ENCODE measurements around the gene ARMC2. TPM values are rescaled to one million over a fixed set of nuclear protein-coding genes. Genes with fewer than 3 reads are reported as not detected.

ARMC2 gene
- polyA plus RNA-seq, 1 of the 3 experiments (the other 2 are of a cell fraction): 2.4 TPM

- Histone ChIP-seq H3K36me3 (replicated peaks in 1 of 2; ENCODE audit: control insufficient read depth in 1 of 2, insufficient read depth in 2 of 2, low read length in 1 of 2) (no peaks in the 10 kb centered on the region), H3K4me2 (no peak overlapping the region), H3K27ac (ENCODE audit: low read depth in 2 of 2, low read length in 1 of 2) (no peak overlapping the region), H3K9me3 (no peaks in the 10 kb centered on the region), H4K20me1 (ENCODE audit: insufficient read depth) (no peaks in the 10 kb centered on the region), H3K27me3 (ENCODE audit: insufficient read depth) (no peaks in the 10 kb centered on the region), H3K79me2 (ENCODE audit: insufficient read depth) (no peaks in the 10 kb centered on the region), H3K9me2 (no peaks in the 10 kb centered on the region), H3K9ac (no peak overlapping the region), H2AFZ (ENCODE audit: low read depth) (no peak overlapping the region), H3F3A (replicated peaks; ENCODE audit: insufficient read depth) (no peaks in the 10 kb centered on the region), H3K4me3 (ENCODE audit: low read depth in 2 of 2, low read length in 1 of 2) (no peak overlapping the region), H3K4me1 (ENCODE audit: control insufficient read depth in 1 of 2, insufficient read depth in 2 of 2, low read depth in 1 of 2, low read length in 1 of 2) (no peaks in the 10 kb centered on the region)
- POLR2A ChIA-PET: no interaction called here
- no peak for TF ChIP-seq TEAD4 (IDR thresholded peaks at IDR 0.05; ENCODE audit: borderline replicate concordance, insufficient read depth)
- no peak for TF ChIP-seq ELF1 (IDR thresholded peaks at IDR 0.05)
- no peak for TF ChIP-seq SMC3 (IDR thresholded peaks at IDR 0.05; ENCODE audit: low read depth, low read length)
- no peak for TF ChIP-seq PBX3 (IDR thresholded peaks at IDR 0.05)
- TF ChIP-seq MEF2A (IDR thresholded peaks at IDR 0.05; ENCODE audit: borderline replicate concordance, low read depth): no peak
- TF ChIP-seq EZH2phosphoT487 (IDR thresholded peaks at IDR 0.05; ENCODE audit: borderline replicate concordance, low read depth): no peak
- no peak for TF ChIP-seq EP300 (IDR thresholded peaks at IDR 0.05; ENCODE audit: borderline replicate concordance in 1 of 2, low read depth in 1 of 2, low read length in 1 of 2)
- no peak for TF ChIP-seq RCOR1 (IDR thresholded peaks at IDR 0.05; ENCODE audit: low read length)
- WGBS (ENCODE audit: low lambda C conversion rate): 96% methylated on average over 7 of the region's 7 CpGs
- no peak for DNase-seq
- CTCF ChIA-PET: interaction anchor here (0.9 to 1.1 kb wide), 2 partner anchors 20 to 331 kb away, joined by 4 to 5 read pairs; no protein-coding TSS in a partner anchor
Observed at GRCh38 chr6:108873251-108873650, 25.0 kb downstream of the ARMC2 start.

- Histone ChIP-seq H3K4me1 (ENCODE audit: control insufficient read depth in 1 of 2, insufficient read depth in 2 of 2, low read depth in 1 of 2, low read length in 1 of 2) (no peaks in the 10 kb centered on the region), H3K27me3 (ENCODE audit: insufficient read depth) (no peaks in the 10 kb centered on the region), H3K27ac (ENCODE audit: low read depth in 2 of 2, low read length in 1 of 2) (no peak overlapping the region), H3K4me3 (ENCODE audit: low read depth in 2 of 2, low read length in 1 of 2) (no peak overlapping the region), H3K9ac (no peak overlapping the region), H2AFZ (ENCODE audit: low read depth) (no peak overlapping the region), H3F3A (replicated peaks; ENCODE audit: insufficient read depth) (no peaks in the 10 kb centered on the region), H3K4me2 (no peak overlapping the region), H3K36me3 (replicated peaks in 1 of 2; ENCODE audit: control insufficient read depth in 1 of 2, insufficient read depth in 2 of 2, low read length in 1 of 2) (no peaks in the 10 kb centered on the region), H4K20me1 (ENCODE audit: insufficient read depth) (no peaks in the 10 kb centered on the region), H3K79me2 (ENCODE audit: insufficient read depth) (no peaks in the 10 kb centered on the region), H3K9me2 (no peaks in the 10 kb centered on the region), H3K9me3 (no peaks in the 10 kb centered on the region)
- 92% methylated on average over 6 of the region's 6 CpGs for WGBS (ENCODE audit: low lambda C conversion rate)
- POLR2A ChIA-PET: no interaction called here
- CTCF ChIA-PET: interaction anchor here (0.9 to 1.1 kb wide), 2 partner anchors 19 to 332 kb away, joined by 4 to 5 read pairs; no protein-coding TSS in a partner anchor
- no peak for DNase-seq
- TF ChIP-seq IRF3 (IDR thresholded peaks at IDR 0.05; ENCODE audit: low read depth, low read length) (no peak), USF1 (IDR thresholded peaks at IDR 0.05; ENCODE audit: borderline replicate concordance, low read depth) (no peak), SIN3A (IDR thresholded peaks at IDR 0.05; ENCODE audit: borderline replicate concordance, low read depth, low read length) (no peak), MAX (IDR thresholded peaks at IDR 0.05; ENCODE audit: low read depth) (no peak), ELF1 (IDR thresholded peaks at IDR 0.05) (no peak), TEAD4 (IDR thresholded peaks at IDR 0.05; ENCODE audit: borderline replicate concordance, insufficient read depth) (no peak), NFIC (IDR thresholded peaks at IDR 0.05; ENCODE audit: borderline replicate concordance) (no peak), YY1 (IDR thresholded peaks at IDR 0.05; ENCODE audit: low read depth) (no peak), RFX5 (IDR thresholded peaks at IDR 0.05; ENCODE audit: low read length) (no peak), NRF1 (IDR thresholded peaks at IDR 0.05; ENCODE audit: low read depth, low read length) (no peak), MEF2A (IDR thresholded peaks at IDR 0.05; ENCODE audit: borderline replicate concordance, low read depth) (no peak), FOXM1 (IDR thresholded peaks at IDR 0.05; ENCODE audit: low read depth) (no peak), RXRA (IDR thresholded peaks at IDR 0.05; ENCODE audit: borderline replicate concordance, low read depth) (no peak), REST (IDR thresholded peaks at IDR 0.05; ENCODE audit: low read depth, low read length) (no peak), JUND (IDR thresholded peaks at IDR 0.05) (no peak), GATA2 (CRISPR knock-in tag; IDR thresholded peaks at IDR 0.05) (no peak)
Observed at GRCh38 chr6:108873971-108874370, 25.7 kb downstream of the ARMC2 start.
